A172 (cell line): ENCODE data around the gene CACNG1. TPM values are rescaled to one million over a fixed set of nuclear protein-coding genes. Genes with fewer than 3 reads are reported as not detected.

Source experiments
- DNase-seq: peaks from one replicate; pipeline ENCODE4 v3.0.0-alpha.2; 2015; ENCODE audit warnings: low spot score
- total RNA-seq: library from RNA; depleted of rRNA; stranded (reverse); fragments of >200 nt; shearing (Covaris generic); gene quantifications from 2 replicates; pipeline ENCODE4 v1.2.3, GENCODE V29; 2014; rRNA removed

The CACNG1 gene, protein sequence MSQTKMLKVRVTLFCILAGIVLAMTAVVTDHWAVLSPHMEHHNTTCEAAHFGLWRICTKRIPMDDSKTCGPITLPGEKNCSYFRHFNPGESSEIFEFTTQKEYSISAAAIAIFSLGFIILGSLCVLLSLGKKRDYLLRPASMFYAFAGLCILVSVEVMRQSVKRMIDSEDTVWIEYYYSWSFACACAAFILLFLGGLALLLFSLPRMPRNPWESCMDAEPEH
- not detected in 2 replicates for total RNA-seq

DNA sequence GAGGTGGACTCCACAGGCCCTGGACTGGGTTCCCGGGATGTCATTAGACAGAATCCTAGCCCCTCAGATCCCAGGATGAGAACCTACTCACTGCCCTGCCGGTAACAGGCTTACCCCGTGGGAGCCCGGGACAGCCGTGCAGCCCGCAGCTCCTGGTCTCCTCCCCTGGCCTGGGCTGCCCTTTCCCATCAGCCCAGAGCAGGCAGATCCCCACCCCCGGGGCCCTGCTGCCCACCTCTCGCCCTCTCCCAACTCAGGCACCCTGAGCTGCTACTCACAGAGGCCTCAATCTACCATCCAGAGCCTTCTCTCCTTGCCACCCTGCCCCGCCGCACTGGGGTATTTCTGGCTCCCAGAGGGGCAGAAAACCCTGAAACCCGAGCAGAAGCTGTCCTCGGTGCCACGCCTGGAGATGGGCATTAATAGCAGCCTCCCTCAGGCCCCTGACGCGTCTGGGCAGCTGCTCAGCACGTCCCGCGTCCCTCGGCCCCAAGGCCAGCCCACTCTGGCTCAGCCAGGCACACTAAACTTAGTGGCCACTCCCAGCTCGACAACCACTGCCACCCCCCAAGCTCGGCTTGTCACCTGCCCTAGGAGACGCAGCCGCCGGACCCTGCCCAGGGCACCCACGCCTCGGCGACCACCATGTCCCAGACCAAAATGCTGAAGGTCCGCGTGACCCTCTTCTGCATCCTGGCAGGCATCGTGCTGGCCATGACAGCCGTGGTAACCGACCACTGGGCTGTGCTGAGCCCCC lies at the start of gene CACNG1:
Gene CACNG1 (plus strand): TSS at position 539 of the 757 bp plus-strand sequence. CDS start 107 bp downstream, at position 646.
- no peak for DNase-seq

DNA sequence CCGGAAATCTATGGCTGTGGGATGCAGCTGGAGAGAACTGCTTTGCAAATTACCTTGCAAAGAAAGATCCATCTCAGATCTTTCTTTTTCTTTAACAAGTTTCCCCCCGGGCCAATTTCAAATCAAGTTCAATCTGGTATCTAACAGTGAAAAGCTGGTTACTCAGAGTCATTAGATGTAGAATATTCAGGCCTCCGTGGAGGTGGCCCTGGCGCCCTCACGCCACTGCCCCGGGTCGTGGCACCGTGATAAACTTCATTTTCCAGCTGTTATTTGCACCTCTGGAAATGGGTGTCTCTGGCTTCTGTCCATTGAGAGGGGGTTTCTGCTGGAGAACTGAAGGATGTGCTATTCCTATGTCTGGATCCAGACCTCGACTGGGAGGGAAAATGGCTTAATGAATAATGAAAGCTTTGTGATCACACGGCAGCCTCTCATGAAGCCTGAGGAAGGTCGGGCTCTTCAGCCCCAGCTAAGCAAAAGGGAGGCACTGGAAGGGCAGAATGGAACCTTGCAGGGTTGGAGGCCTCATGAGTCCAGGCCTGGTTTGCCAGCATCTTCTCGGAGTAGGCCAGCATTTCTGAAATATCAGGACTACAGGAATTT lies 49.3 kb upstream of the CACNG1 start:
- no peak for DNase-seq

DNA sequence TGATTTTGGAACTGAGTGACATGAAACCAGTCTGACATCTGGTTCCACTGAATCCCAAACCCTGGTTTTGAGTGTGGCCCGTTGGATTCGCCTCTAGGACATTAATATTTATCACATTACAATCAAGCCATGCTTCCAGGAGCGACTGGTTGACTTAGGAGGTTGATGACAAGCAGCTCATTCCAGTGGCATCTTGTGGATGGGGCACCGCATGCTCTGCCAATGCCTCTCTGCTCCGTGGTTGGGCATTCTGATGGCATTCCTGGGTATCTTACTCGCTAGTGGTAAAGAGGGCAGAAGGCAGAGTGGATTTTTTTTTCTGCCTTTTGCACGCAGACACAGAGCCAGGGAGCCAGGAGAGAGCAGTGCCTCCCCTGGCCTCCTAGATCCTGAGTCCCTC lies 48.4 kb upstream of the CACNG1 start:
- DNase-seq: peak; percentile 35

DNA sequence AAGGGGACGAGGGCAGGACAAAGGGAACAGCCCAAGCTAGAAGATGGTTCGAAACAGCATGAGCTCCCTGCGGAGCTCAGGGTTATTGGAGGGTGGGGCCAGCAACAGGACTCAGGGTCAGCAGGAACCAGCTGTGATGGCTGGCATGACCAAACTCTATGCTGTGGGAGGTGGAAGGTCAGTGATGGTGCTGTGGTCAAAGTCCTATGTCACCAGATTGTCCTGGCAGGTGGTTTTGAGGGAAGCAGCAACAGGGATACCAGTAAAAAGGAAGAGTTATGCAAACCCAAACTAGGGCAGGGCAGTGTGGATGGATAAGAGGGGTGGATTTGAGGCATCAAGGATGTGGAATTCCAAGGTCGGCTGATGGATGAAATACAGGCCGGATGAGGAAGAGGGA lies 47.4 kb upstream of the CACNG1 start:
- no peak for DNase-seq

DNA sequence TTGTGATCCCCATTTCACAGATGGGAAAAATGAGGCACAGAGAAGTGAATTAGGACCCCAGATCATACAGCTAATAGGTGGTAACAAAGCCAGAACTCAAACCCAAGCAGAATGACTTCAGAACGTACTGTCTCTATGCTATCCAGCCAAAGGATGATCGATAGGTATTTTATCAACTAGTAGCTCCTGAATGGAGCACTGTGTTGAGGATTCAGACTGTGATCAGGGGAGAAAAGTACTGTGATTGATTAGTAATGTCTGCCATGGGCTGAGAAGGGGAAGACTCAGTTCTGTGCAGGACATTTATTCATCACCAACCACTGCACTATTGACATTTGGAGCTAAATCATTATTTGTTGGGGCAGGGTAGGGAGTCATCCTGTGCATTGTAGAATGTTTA lies 41.1 kb upstream of the CACNG1 start:
- no peak for DNase-seq

DNA sequence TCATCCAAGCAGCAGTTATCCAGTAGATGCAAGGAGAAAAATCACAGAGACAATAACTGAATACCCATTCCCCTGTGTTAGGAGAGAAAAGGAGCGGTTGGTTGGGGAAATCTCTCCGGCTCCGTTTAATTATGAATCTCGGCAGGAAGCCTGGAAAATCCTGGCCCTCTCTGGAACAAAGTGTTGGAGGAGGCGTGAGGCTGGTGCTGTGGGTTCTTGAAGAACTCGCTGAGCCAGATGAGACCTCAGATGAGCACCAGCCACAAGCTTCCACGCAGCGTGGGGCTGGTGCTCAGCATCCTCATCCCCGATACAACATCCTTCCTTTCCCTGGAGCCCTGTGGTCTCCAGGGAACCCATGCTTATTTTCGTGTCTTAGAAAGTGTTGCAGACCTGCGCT lies 40.2 kb upstream of the CACNG1 start:
- DNase-seq: no peak

DNA sequence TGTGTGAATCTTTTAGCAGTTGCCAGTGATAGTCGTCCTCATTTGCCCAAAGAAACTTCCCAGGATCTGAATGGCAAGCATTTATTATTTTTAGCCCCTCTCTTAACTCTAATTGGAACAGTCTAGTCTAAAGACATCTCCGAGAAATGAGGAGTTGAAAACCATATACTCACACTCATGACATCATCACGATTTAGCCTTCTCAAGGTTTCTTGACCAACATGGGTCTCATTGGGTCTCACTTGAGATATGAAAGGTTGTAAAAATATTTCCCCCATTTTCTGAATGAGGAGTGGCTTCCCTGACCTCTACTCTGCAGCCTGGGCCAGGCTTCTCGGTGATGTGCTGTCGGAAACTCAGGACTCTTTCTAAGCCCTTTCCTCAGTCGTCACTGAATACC lies 37.1 kb upstream of the CACNG1 start:
- no peak for DNase-seq

DNA sequence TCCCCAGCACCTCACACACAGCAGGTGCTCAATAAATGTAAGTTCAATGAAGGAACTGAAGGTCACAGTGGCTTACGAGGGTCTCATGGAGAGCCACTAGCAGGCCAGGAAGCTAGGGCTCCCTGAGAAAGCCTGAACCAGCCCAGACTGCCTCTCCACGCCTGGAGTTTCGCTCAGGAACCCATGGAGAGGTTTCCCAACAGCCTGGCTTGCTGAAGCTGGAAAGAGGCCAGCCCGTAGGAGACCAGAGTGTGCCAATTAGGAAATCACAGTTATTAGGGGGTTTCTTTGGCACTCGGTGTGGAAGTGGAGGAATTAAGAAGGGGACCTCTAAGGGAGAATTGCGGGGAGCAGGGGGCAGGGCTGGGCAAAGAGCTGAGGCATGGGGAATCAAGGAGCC lies 36.3 kb upstream of the CACNG1 start:
- DNase-seq: no peak

DNA sequence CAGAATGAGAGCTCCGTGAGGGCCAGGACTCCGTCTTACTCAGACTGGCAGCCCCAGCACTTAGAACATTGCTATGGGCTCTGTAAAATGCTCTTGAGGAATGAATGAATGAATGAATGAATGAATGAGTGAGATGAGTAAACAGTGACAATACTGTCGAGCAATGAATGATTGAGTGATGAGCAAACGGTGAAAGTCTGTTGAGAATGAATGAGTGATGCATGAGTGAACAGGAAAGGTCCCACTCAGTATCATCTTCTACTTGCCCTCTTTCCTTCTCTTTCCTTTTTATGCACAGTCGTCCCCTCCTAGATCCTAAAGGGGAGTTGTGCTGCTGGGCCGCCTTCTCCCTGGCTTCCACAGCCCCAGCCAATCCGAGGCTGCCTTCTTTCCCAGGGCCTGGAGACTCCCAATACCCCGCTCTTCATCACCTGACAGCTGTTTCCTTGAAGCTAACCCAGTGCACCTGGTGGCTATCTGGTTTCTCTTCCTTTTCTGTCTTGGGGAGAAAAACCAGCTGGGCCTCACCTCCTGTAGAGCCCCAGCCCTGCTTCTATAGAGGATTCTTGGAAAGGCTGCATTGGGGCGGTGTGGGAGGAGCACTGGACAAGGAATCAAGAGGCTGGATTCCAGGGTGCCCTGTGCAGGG lies 32.7 kb upstream of the CACNG1 start:
- no peak for DNase-seq

DNA sequence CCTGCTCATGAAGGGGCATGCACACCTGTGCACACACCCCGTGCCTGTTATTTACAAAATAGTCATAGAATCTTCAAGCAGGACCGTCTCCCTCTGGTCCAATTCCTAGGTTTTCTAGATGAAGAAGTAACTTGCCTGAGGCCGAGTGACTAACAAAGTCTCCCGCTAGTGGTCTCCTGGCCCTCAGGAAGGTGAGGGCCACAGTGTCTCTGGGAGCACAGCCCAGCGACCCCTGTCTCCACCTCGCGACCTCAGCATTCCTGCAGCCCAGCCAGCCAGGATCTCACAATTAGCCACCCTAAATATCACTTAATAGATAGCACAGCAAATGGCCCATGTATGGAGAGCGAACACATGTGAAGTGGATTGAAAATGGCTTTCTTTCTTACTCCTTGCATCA lies 30.5 kb upstream of the CACNG1 start:
- DNase-seq: no peak

DNA sequence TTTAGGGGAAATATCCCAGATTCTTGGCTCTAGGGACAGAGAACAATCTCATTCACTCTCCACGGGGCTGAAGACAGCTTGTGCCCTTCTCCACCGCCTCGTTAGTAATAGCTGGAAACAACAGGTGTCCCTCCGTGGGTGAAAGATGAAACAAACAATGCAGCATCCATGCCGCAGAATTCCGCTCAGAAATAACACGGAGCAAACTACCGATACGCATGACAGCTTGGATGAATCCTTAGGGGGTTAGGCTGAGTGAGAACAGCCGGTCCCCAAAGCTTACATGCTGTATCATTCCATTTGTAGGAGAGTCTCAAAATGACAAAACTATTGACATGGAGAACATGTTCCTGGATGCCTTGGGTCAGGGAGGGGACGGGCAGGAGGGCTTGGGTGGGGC lies 29.4 kb upstream of the CACNG1 start:
- no peak for DNase-seq

DNA sequence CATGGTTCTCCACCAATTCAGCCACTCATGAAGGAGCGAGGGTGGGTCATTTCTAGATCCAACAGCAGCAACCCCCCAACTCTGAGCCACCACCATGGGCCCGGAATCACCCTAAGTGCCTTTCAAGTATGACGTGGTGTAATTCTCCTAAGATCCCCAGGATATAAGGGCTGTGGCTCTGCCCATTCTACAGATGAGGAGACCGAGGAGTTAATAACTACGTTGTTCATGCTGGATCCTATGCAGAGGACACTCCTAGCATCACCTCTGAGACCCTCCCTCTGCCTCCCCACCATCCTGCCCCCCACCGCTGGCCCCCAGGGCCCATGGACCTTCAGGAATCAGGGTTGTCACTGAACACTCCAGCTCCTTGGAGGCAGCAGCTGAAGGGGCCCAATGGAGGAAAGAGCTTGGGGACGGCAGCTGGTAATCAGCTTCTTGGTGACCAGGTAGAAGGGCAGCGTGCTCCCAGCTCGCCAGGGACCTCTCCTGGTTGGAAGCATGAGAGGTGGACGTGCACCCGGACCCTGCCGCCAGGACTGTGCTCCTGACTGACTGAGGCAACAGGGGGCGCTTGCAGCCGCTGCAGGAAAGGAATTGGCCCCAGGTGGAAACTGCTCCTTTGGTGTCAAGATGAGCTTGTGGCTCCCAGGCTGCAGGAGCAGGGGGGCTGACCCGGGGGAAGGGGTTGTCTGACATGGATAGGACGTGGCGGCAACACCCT lies 28.2 kb upstream of the CACNG1 start:
- DNase-seq: no peak

DNA sequence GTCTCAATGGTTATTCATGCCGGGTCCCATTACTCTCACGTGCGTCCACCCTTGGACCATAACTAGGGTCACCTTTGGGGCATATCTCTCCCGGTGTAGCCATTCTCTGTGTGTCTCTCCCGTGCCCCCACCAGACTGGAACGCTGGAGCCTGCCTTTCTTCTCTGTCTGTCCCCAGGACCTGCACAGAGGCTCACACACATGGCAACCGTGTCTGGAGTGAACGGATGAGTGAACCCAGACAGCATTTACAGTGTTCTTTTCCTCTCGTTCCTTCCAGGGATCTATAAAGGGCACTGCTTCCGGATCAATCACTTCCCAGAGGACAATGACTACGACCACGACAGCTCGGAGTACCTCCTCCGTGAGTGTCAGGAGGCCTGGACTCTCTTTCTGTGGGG lies 26.4 kb upstream of the CACNG1 start:
- DNase-seq: no peak

DNA sequence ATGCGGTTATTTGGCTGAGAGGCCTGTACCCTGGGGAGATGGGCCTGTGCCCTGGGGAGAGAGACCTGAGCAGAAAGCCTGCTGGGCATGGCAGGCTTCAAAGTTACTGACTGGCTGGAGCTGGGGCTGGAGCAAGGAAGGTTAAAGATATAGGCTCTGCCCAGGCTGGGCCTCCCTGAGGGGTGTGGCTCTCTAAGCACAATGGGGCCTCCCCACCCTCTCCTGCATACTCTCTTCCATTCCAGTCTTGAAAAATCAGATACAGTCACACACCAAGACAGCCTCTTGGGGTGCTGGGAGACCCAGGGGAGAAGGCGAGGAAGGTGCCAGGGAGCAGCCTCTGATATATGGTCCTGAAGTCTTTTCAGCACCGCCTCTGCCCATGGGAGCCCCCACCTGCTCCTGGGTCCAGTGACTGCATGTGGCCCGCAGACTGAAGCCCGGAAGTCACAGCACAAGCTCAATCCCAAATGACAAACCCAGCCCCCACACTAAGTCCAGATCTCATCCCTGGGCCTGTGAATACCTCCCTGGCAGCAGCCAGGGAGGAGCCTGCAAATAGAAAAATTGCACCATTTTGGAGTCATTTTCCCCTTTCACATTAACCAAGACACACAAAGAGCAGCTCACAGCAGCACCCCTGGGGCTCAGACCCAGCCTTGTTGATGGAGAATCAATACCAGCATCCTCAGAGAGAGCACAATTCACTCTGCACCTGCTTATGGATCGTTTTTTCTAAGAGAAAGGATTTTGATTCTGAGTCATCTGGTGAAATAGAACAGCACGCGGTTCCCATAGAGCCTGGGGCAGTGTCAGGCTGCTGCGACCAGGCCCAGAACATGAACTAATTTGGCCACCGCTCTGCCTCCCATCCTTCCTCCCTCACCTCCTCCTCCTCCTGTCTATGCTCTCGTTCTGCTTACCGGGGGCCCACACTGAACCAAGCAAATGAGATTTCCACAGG lies 25.6 kb upstream of the CACNG1 start:
- no peak for DNase-seq

DNA sequence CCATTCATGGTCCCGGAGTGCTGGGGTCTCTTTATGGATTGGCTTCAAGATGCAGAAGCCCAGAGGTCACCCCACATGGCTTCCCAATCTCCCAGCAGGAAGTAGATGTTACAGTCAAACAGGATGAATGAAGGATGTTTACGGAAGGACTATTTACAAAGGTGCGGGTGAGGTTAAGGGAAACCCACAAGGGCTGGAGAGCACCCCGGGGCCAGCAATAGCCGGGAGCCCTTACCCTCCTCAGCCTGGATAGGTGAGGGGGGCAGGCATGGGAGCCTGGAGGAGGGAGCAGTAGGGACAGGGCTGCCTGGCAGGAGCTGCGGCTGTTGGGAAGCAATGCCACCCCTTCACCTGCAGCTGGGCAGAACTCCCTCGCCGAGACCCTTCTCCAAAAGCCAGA lies 24.5 kb upstream of the CACNG1 start:
- DNase-seq: no peak

DNA sequence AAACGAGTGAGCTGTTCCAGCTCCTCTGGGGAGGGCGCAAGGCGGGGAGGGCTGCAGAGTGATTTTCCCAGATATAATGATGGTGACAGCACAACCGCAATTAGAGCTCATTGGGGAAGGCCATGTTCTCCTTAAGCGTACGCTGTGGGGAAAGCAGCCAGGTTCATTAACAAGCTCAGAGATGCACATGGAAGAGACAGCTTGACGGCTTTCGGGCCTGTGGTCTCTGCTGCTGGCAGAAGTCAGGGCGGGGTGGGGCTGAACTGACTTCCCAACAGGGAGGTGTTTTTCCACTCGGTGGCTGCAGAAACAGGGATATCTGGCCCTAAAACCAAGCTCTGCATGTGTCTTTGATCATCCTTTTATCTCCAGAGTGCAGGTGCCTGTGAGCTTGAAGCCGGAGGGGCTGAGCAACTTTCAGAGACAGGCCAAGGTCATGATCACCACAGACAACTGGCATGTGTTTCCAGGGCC lies 24.0 kb upstream of the CACNG1 start:
- no peak for DNase-seq

DNA sequence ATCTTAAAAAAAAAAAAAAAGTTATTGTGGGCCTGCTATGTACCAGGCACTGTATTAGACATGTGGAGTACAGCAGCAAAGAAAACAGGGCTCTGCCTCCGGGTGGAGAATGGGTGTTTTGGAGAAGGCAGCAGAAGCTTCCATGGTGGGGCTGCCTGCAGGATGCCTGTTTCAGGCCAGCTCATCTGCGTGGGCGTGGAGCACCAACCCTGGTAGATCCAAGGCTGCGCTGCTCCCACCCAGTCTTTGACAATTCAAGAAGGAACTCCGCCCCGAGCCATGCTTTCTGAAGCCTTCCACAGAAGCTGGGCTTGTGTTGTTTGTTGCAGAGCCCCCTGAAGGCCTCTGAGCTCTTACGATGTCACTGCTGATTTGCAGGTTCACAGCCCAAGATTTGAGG lies 23.2 kb upstream of the CACNG1 start:
- DNase-seq: no peak

DNA sequence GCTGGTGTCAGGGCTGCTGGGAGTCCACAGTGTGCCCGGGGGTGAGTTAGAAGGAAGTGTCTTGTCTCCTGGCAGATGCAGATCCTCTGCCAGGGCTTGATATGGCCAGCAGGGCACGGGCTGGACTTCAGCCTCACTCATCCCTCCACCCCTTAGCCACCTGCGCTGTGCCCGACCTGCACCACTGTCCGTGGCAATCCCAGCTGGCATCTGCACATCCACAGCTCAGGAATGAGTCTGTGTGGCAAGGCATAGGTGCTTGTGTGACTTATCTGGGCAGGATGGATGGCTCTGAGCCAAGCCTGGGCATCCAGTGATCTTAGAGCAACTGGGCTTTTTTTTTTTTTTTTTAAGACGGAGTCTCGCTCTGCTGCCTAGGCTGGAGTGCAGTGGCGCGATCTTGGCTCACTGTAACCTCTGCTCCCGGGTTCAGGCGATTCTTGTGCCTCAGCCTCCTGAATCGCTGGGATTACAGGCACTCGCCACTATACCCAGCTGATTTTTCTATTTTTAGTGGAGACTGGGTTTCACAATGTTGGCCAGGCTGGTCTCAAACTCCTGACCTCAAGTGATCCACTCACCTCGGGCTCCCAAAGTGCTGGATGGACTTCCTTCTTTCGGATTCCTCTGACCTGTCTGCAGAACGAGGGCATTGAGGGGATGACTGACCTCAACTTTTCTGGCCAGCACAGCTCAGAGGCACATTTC lies 22.5 kb upstream of the CACNG1 start:
- DNase-seq: no peak

DNA sequence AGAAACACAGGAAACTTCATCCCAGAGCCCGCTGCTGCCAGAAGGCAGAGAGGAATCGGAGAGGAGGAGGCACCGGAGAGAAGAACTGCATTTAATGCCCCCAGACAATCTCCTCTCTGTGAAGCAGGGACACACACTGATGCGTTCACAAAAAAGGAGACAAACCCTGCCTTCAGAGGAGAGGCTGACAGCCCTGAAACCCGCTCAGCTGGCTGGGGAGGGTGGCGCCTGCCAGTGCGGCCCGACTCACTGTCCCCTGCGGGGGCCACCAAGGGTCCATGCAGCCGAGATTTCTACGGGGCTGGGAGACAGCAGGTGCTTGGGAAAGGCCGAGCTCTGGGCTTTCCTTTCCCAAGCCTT lies 21.9 kb upstream of the CACNG1 start:
- no peak for DNase-seq

DNA sequence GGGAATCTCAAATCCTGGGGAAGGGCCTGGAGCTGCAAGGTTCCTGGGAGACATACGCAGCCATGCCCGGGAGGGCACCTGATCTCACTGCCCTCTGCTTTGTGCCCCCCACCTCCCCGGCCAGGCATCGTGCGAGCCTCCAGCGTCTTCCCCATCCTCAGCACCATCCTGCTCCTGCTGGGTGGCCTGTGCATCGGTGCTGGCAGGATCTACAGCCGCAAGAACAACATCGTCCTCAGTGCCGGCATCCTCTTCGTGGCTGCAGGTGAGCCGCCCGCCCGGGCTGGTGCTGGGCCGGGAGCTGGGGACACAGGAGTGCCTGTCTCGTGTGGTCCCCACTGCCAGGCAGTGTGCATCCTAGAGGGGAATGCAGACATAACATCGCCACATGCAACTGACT lies 19.6 kb upstream of the CACNG1 start:
- no peak for DNase-seq
